ENCODE measurements around the gene DPEP1. TPM values are rescaled to one million over a fixed set of nuclear protein-coding genes. Genes with fewer than 3 reads are reported as not detected.

Gene DPEP1
- total RNA-seq = not detected in 2 replicates

GRCh38 chr16:89613231-89613953 is at the start of gene DPEP1:
Gene DPEP1, plus strand, starts transcription at chr16:89613642. Its CDS starts 16,769 bp downstream, at chr16:89630411.

GRCh38 chr16:89575247-89576152 is 37.9 kb upstream of the DPEP1 start, which contains the start of gene CPNE7:
Gene CPNE7, plus strand, starts transcription at chr16:89575758. Its CDS starts 140 bp downstream, at chr16:89575898.

GRCh38 chr16:89657442-89658220 is 44.2 kb downstream of the DPEP1 start, which contains the start of the genes CHMP1A and SPATA33:
Gene CHMP1A, minus strand, starts transcription at chr16:89657708. Its CDS starts 120 bp downstream, at chr16:89657588.
Gene SPATA33, plus strand, starts transcription at chr16:89657836. Its CDS starts 76 bp downstream, at chr16:89657912.

GRCh38 chr16:89686520-89687091 is 73.2 kb downstream of the DPEP1 start, which contains the start of gene CDK10:
Gene CDK10, plus strand, starts transcription at chr16:89686689. Its CDS starts 22 bp downstream, at chr16:89686711.

Other genes starting within 250 kb of the DPEP1 start
- gene ANKRD11, start 123.1 kb upstream of the DPEP1 start, total RNA-seq = 85.2 and 101 TPM in 2 replicates
- gene SPG7, start 105.2 kb upstream of the DPEP1 start, total RNA-seq = 132 and 146 TPM in 2 replicates
- gene RPL13, start 53.0 kb upstream of the DPEP1 start, total RNA-seq = 1,994 and 2,507 TPM in 2 replicates
- 3.2 and 5.0 TPM in 2 replicates for gene CPNE7, start 37.9 kb upstream of the DPEP1 start, total RNA-seq
- gene CHMP1A, start 44.1 kb downstream of the DPEP1 start, total RNA-seq = 86.7 and 114 TPM in 2 replicates
- 2.6 and 3.1 TPM in 2 replicates for gene SPATA33, start 44.2 kb downstream of the DPEP1 start, total RNA-seq
- gene CDK10, start 73.0 kb downstream of the DPEP1 start, total RNA-seq = 35.1 and 35.5 TPM in 2 replicates
- gene SPATA2L, start 88.1 kb downstream of the DPEP1 start, total RNA-seq = 11.7 and 14.6 TPM in 2 replicates
- gene VPS9D1, start 107.3 kb downstream of the DPEP1 start, total RNA-seq = 18.5 and 19.8 TPM in 2 replicates
- gene ZNF276, start 107.9 kb downstream of the DPEP1 start, total RNA-seq = 13.8 and 18.5 TPM in 2 replicates
- 3.5 and 4.7 TPM in 2 replicates for gene FANCA, start 203.0 kb downstream of the DPEP1 start, total RNA-seq
- gene SPIRE2, start 214.8 kb downstream of the DPEP1 start, total RNA-seq = 4.9 and 5.4 TPM in 2 replicates

Data from hair follicle dermal papilla cell (primary cell).